Right cardiac atrium (tissue), 5 donors: Measurements from ENCODE around the gene RPS25. TPM values are rescaled to one million over a fixed set of nuclear protein-coding genes. Genes with fewer than 3 reads are reported as not detected.
A peak's percentile ranks its signal among the peaks of the same experiment; 100 is the strongest.

Experiments used
- ATAC-seq, 2 donors: fragments of 200-7000 bp; cut with Tn5 transposase; one replicate each; pipeline versions ENCODE4 v1.8.0 to v1.9.1; 2020; ENCODE audit warnings: moderate library complexity in 2 of 2, mild to moderate bottlenecking in 1 of 2
- DNase-seq, 3 donors: peaks; one replicate each; pipeline ENCODE4 v3.0.0-alpha.2; 2020
- H3K27ac ChIP-seq: one replicate; pipeline ENCODE4 v1.5.1; 2013; ENCODE audit warnings: mild to moderate bottlenecking, low read length, control low read depth, moderate library complexity
- H3K27me3 ChIP-seq: one replicate; pipeline ENCODE4 v1.6.1; 2013; ENCODE audit not compliant: control insufficient read depth, insufficient read depth
- H3K4me1 ChIP-seq: one replicate; pipeline ENCODE4 v1.6.1; 2013; ENCODE audit warnings: low read length; ENCODE audit not compliant: control insufficient read depth, insufficient read depth
- H3K4me3 ChIP-seq: one replicate; pipeline ENCODE4 v1.5.1; 2013; ENCODE audit warnings: low read length, control low read depth
- H3K9me3 ChIP-seq: one replicate; pipeline ENCODE4 v1.6.1; 2013; ENCODE audit warnings: low read length; ENCODE audit not compliant: control insufficient read depth
- WGBS: extraction: QIAGEN DNeasy Blood & Tissue Kit; methylation state at CpG from one replicate; pipeline ENCODE4 v1.1.7; 2013; 5-methylcytosine and 5-hydroxymethylcytosine counted together
- intact Hi-C, 4 donors: fragments of 100-400 bp; cut with DNase I; formaldehyde crosslinking; loops; one replicate each; pipeline versions ENCODE4 v1.11.0 to v1.14.0; 2022 to 2023
- polyA plus RNA-seq: library from polyadenylated mRNA; stranded (reverse); fragments of 200-250 nt; gene quantifications from one replicate; pipeline ENCODE4 v1.2.3, GENCODE V29; 2013
- total RNA-seq, 4 donors: library from RNA; stranded (reverse); fragmentation: NEBNext Ultra II Directional; extraction: Animal tissue kit (Norgen Biotek cat#: 25700); gene quantifications; one replicate each; pipeline ENCODE4 v1.2.1, GENCODE V29; 2021
- donor health status: healthy with polysubstance abuse.
- donor health status: DM: no; HTN: yes; CAD: no.
- donor health status: DM: no; HTN: no; CAD: no.
- donor health status: DM: no; HTN: yes; CAD: no; lungs with severe emphysema.
- donor health status: DM: yes; HTN: yes; CAD: no.

RPS25 gene
- total and polyA plus RNA-seq, 5 donors, result 750 to 2,193 (median 891) TPM

DNA sequence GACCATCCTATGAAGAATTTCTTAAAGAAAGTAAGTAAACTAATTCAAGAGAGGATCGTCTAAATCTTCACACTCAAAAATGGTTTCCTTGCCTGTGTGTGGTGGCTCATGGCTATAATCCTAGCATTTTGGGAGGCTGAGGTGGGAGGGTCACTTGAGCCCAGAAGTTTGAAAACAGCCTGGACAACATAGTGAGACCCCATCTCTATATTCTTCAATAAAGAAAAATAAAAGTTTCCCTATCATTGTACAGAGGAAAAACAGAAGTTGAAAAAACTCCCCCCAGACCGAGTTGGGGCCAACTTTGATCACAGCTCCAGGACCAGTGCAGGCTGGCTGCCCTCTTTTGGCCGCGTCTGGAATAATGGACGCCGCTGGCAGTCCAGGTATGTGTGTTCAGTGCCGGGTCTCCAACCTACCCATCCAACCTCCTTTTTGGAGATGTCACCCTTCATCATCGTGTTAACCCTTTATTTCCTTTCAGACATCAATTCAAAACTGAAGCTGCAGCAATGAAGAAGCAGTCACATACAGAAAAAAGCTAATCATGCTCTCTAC lies 3.0 kb downstream of the RPS25 start:
- intact Hi-C loops, result no loop called here
- Histone ChIP-seq H3K9me3 (no peaks in the 10 kb centered on the region), H3K27ac (no peak overlapping the region), H3K4me1 (peaks cover 5% of the 10 kb centered on the region), H3K4me3 (no peak overlapping the region), H3K27me3 (no peaks in the 10 kb centered on the region)
- 66% methylated on average over 8 of the region's 8 CpGs for WGBS
- ATAC-seq, result no peak
- no peak for DNase-seq

DNA sequence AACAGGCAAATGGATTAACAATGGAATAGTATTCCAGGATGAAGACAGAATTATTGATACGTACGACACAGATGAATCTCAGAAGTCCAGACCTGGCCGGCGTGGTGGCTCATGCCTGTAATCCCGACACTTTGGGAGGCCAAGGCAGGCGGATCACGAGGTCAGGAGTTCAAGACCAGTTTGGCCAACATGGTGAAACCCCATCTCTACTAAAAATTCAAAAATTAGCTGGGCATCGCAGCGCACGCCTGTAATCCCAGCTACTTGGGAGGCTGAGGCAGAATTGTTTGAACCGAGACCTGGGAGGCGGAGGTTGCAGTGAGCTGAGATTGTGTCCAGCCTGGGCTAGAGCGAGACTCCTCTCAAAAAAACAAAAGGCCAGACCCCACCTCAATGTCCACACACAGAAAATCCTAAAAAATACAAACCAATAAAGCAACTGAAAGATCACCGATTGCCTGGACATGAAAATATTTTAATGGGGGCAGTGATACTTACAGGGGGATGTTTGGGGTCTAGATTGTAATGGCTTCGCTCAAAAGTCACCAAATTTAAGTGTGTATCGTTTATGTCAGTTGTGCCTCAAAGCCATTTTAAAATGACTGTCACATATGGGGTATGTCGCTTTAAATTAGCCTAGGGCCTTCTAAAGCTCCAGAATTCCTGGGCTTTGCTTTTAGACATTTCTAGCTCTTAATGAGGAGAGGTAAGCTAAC lies 3.8 kb downstream of the RPS25 start:
- Histone ChIP-seq H3K4me3 (no peak overlapping the region), H3K27me3 (no peaks in the 10 kb centered on the region), H3K4me1 (peaks cover 3% of the 10 kb centered on the region), H3K9me3 (no peaks in the 10 kb centered on the region), H3K27ac (no peak overlapping the region)
- WGBS, result 94% methylated on average over 17 of the region's 17 CpGs
- intact Hi-C loops, result no loop called here
- ATAC-seq (no peak), DNase-seq (no peak)

DNA sequence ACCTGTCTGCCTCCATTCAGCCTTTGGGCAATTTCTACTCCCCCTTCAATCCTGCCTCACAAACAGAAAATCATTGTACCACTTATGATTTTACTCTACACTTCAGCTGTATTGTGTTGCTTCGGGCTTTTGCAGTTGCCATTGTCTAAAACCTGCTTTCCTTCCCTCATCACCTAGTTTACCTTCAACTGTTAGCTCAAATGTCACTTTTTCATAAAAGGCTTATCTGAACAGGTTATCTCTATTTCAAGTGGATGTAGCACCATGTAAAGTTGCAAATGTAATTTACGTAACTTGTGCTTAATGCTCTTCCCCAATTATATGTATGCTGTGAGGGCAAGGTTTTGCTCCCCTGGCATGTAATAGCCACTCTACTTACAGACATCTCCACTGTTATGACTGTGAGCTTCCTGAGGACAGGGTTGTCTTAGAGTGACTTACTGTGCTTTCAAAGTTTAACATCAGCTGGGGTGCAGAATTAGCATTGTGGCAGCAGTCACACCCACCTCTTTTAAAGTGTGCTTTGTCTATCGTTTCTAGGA lies 5.4 kb downstream of the RPS25 start:
- no peak for ATAC-seq
- 81% methylated on average over 3 of the region's 3 CpGs for WGBS
- DNase-seq, result no peak
- Histone ChIP-seq H3K4me3 (no peak overlapping the region), H3K9me3 (no peaks in the 10 kb centered on the region), H3K27ac (no peak overlapping the region), H3K27me3 (no peaks in the 10 kb centered on the region), H3K4me1 (peaks cover 3% of the 10 kb centered on the region)
- intact Hi-C loops, result no loop called here

- intact Hi-C loops, result no loop called here
- H3K4me1 ChIP-seq, result peaks cover 3% of the 10 kb centered on the region
- 88% methylated on average over 6 of the region's 6 CpGs for WGBS
- no peak overlapping the region for H3K27ac ChIP-seq
- no peak overlapping the region for H3K4me3 ChIP-seq
- no peak for ATAC-seq
- DNase-seq, result no peak
- H3K9me3 ChIP-seq, result no peaks in the 10 kb centered on the region
- H3K27me3 ChIP-seq, result no peaks in the 10 kb centered on the region
Measured at GRCh38 chr11:119011476-119012053, 6.6 kb downstream of the RPS25 start.

GRCh38 chr11:119006656-119007055 lies 11.5 kb downstream of the RPS25 start:
- intact Hi-C loops, result no loop called here
- H3K4me1 ChIP-seq, result peaks cover 1% of the 10 kb centered on the region
- H3K27ac ChIP-seq, result no peak overlapping the region
- DNase-seq (no peak), ATAC-seq (no peak)
- H3K4me3 ChIP-seq, result no peak overlapping the region
- H3K27me3 ChIP-seq, result no peaks in the 10 kb centered on the region
- 85% methylated on average over 4 of the region's 4 CpGs for WGBS
- no peaks in the 10 kb centered on the region for H3K9me3 ChIP-seq

DNA sequence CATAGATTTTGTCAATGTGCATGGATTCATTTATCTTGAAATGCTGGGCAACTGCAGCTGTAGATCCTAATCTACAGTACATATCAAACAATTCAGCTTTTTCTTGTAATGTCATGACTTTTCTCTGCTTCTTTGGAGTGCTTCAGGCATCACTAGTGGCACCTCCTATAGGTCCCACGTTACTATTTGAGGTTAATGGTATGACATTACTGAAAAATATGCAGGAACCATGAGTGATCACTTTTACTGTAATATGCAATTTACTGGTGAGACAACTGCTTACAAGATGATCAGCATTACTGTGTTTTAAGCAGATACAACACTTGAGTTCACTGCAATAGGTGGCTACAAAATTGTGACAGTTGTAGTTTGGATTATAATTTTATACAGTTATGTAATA lies 17.2 kb downstream of the RPS25 start:
- H3K4me1 ChIP-seq, result no peaks in the 10 kb centered on the region
- ATAC-seq, result no peak
- 65% methylated on average over 1 of the region's 1 CpG for WGBS
- H3K27me3 ChIP-seq, result no peaks in the 10 kb centered on the region
- no peak for DNase-seq
- no peak overlapping the region for H3K4me3 ChIP-seq
- H3K27ac ChIP-seq, result no peak overlapping the region
- H3K9me3 ChIP-seq, result no peaks in the 10 kb centered on the region
- intact Hi-C loops, result no loop called here

- peak overlapping the region; percentile 83 for H3K4me3 ChIP-seq
- H3K27ac ChIP-seq, result peak overlapping the region; percentile 90
- H3K27me3 ChIP-seq, result no peaks in the 10 kb centered on the region
- no peaks in the 10 kb centered on the region for H3K4me1 ChIP-seq
- H3K9me3 ChIP-seq, result no peaks in the 10 kb centered on the region
- DNase-seq, result no peak
- intact Hi-C loops, result no loop called here
- WGBS, result 58% methylated on average over 6 of the region's 6 CpGs
- ATAC-seq, result no peak
Measured at GRCh38 chr11:118998822-118999221, 19.3 kb downstream of the RPS25 start.

- Histone ChIP-seq H3K4me1 (no peaks in the 10 kb centered on the region), H3K9me3 (no peaks in the 10 kb centered on the region), H3K4me3 (peak overlapping the region; percentile 83), H3K27ac (peak overlapping the region; percentile 90), H3K27me3 (no peaks in the 10 kb centered on the region)
- ATAC-seq (no peak), DNase-seq (no peak)
- intact Hi-C loops, result no loop called here
- WGBS, result 3% methylated on average over 19 of the region's 19 CpGs
Measured at GRCh38 chr11:118998388-118998717, 19.8 kb downstream of the RPS25 start.

DNA sequence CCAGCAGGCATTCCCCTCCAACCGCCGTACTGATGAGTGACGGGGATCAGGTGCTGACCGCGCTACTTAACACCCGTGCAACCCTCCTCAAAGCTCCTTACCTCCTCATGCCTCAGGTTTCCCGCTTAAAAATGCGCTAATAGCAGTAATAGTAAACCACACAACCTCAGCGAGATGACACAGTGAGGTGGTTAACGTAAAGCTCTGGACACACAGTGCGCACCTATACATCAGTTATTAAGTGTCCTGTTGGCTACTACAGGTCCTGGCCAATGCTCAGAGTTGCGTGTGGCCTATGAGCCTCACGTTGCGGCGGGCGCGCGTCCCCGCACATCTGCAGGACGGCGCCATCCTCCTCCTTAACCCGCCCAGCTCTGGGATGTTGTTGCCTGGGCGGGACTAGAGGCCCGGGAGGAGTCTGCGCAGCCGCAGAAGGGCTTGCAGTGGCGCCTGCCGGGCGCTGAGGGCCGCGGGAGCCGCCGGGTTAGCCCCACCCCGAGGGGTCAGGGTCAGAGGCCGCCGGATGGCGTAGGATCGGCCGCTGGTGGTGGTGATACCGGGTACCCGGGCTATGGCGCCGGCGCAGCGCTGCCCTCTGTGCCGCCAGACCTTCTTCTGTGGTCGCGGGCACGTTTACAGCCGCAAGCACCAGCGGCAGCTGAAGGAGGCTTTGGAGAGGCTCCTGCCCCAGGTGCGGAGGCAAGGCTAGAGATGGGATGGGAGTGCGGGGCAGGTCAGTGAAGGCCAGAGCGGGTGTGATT lies 20.3 kb downstream of the RPS25 start, which contains the start of gene CENATAC:
Gene CENATAC (plus strand): TSS at position 512 of the 761 bp plus-strand sequence. CDS start 60 bp downstream, at position 572.
- H3K4me3 ChIP-seq, result peak within 1 kb of the TSS; percentile 83
- no peaks in the 10 kb centered on the region for H3K27me3 ChIP-seq
- intact Hi-C loops, result no loop called here
- peak; percentile 96 to 99 (median 98) for DNase-seq
- peak; percentile 99 to 100 for ATAC-seq
- peak within 1 kb of the TSS; percentile 90 for H3K27ac ChIP-seq
- WGBS, result under 1% methylated on average over 54 of the region's 54 CpGs
- H3K4me1 ChIP-seq, result no peaks in the 10 kb centered on the region
- H3K9me3 ChIP-seq, result no peaks in the 10 kb centered on the region

DNA sequence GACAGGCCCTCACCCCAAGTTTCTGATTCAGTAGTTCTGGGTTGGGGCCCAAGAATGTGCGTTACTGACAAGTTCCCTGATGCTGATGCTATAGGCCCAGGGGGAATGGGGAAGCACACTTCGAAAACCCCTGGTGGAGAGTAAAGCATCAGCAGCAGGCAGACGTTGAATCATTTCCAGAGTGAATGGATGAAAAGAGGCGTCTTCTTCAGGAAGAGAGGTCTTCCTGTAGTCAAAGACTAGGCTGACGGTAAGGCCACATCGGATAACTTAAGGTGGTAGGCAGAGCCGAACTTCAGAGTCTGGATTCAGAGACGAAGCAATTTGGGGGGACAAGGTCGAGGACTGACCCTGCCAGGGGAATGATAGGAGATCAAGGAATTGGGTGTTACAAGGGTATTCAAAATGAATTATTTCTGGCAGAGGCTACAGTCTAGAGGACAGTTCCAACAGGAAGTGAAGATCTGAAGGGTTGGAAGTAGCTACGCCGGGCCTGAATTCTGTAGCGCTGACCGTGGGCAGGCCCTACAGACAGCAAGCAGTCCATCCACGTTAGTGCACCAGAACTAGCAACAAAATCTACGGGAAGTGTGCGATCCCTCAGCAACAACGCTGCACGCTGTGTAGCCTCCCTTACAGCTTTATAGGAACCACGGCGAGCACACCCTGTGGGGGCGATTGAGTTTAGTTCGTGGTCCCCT lies 21.1 kb downstream of the RPS25 start:
- peak; percentile 19 to 40 for ATAC-seq
- 13% methylated on average over 22 of the region's 22 CpGs for WGBS
- Histone ChIP-seq H3K4me1 (no peaks in the 10 kb centered on the region), H3K27ac (peak overlapping the region; percentile 70), H3K4me3 (peak overlapping the region; percentile 83), H3K9me3 (no peaks in the 10 kb centered on the region), H3K27me3 (no peaks in the 10 kb centered on the region)
- peak in 1 of 3 donors; percentile 62 for DNase-seq
- intact Hi-C loops, result no loop called here
